Measurements from ENCODE around the gene TPBGL. TPM values are rescaled to one million over a fixed set of nuclear protein-coding genes. Genes with fewer than 3 reads are reported as not detected.

Gene TPBGL
- total RNA-seq = 0.14 TPM in 1 of 2 replicates, not detected in the other

GRCh38 chr11:75240311-75241035 lies at the start of gene TPBGL:
TPBGL (plus strand) TSS chr11:75240774; CDS start chr11:75241050, 276 bp downstream.

Other genes starting within 250 kb of the TPBGL start
- not detected in 2 replicates for gene OR2AT4, start 143.9 kb upstream of the TPBGL start, total RNA-seq
- 0.29 and 0.66 TPM in 2 replicates for gene SLCO2B1, start 89.7 kb upstream of the TPBGL start, total RNA-seq
- gene ARRB1, start 110.9 kb downstream of the TPBGL start, total RNA-seq = 27.1 and 34.8 TPM in 2 replicates
- gene RPS3, start 158.7 kb downstream of the TPBGL start, total RNA-seq = 1,092 and 2,382 TPM in 2 replicates
- gene KLHL35, start 192.4 kb downstream of the TPBGL start, total RNA-seq = 2.4 and 4.6 TPM in 2 replicates

Data from placental pericyte (primary cell).